ENCODE data around the gene CTRB2.
"Not testable (repeated sequence)": the region's sequence is repeated elsewhere in the genome, so short reads cannot be mapped to it uniquely, and the experiment has no call there.

The CTRB2 gene

GRCh38 chr16:75242436-75243078 lies 35.6 kb upstream of the CTRB2 start:
- DNase-seq (ENCODE audit: low read depth) = not testable (repeated sequence)

- DNase-seq (ENCODE audit: low read depth) = no peak
Observed at GRCh38 chr16:75241955-75242354, 35.0 kb upstream of the CTRB2 start.

- DNase-seq (ENCODE audit: low read depth) = no peak
Observed at GRCh38 chr16:75241412-75241811, 34.5 kb upstream of the CTRB2 start.

- not testable (repeated sequence) for DNase-seq (ENCODE audit: low read depth)
Observed at GRCh38 chr16:75240633-75241032, 33.7 kb upstream of the CTRB2 start.

GRCh38 chr16:75239542-75240122 lies 32.7 kb upstream of the CTRB2 start:
- DNase-seq (ENCODE audit: low read depth) = no peak

GRCh38 chr16:75238853-75239541 lies 32.0 kb upstream of the CTRB2 start:
- no peak for DNase-seq (ENCODE audit: low read depth)

- no peak for DNase-seq (ENCODE audit: low read depth)
Observed at GRCh38 chr16:75238132-75238852, 31.3 kb upstream of the CTRB2 start.

GRCh38 chr16:75237398-75238131 lies 30.6 kb upstream of the CTRB2 start:
- DNase-seq (ENCODE audit: low read depth) = no peak

GRCh38 chr16:75236736-75237397 lies 29.9 kb upstream of the CTRB2 start:
- DNase-seq (ENCODE audit: low read depth) = no peak

GRCh38 chr16:75236232-75236631 lies 29.3 kb upstream of the CTRB2 start:
- DNase-seq (ENCODE audit: low read depth) = no peak

- DNase-seq (ENCODE audit: low read depth) = no peak
Observed at GRCh38 chr16:75235721-75236193, 28.8 kb upstream of the CTRB2 start.

GRCh38 chr16:75234856-75235696 lies 28.1 kb upstream of the CTRB2 start:
- DNase-seq (ENCODE audit: low read depth) = no peak

- DNase-seq (ENCODE audit: low read depth) = no peak
Observed at GRCh38 chr16:75233611-75233938, 26.6 kb upstream of the CTRB2 start.

GRCh38 chr16:75231570-75231969 lies 24.6 kb upstream of the CTRB2 start:
- no peak for DNase-seq (ENCODE audit: low read depth)

GRCh38 chr16:75230471-75231110 lies 23.6 kb upstream of the CTRB2 start:
- no peak for DNase-seq (ENCODE audit: low read depth)

- DNase-seq (ENCODE audit: low read depth) = no peak
Observed at GRCh38 chr16:75229172-75230031, 22.4 kb upstream of the CTRB2 start.

GRCh38 chr16:75228143-75228976 lies 21.4 kb upstream of the CTRB2 start:
- DNase-seq (ENCODE audit: low read depth) = no peak

All from HS-27A (cell line).